HG03439 (cell line): Measurements from ENCODE around the gene BICC1.

Source experiments
- ATAC-seq: cut with Tn5 transposase; IDR thresholded peaks from one replicate; pipeline ENCODE4 v1.9.1; 2021; ENCODE audit warnings: mild to moderate bottlenecking, moderate library complexity; ENCODE audit not compliant: unreplicated experiment

The BICC1 gene

DNA sequence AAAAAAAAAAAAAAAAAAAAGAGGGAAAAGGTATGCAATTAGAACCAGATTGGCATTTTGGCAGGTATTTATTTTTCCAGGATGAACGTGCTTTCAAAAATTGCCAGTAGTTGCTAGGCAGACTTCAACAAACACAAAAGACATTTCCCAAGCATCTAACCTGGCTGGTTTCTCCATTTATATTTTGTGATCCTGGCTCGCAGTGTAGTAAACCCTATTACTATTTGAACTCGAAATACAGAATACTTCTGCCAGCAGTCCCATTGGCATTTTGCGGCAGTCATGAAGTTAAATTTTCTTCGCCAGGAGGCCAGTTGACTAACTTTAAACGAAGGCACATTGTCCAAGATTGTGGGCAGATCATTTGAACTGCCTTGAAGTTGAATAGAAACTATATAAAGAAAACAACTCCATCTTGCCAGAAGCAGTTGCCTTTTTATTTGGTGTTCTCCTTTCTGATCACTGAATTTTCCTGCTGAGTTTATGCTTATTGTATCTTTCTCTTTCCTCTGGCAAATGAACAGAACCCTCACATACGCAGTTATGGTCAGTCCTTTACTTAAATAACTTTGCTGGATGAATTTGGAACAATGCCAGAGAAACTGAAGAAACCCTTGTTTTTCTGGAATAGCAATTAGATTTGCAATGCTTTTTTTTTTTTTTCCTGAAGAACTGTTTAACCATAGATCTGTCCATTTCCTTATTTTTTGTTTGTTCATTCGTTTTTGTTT is 132.9 kb downstream of the BICC1 start:
- no peak for ATAC-seq

DNA sequence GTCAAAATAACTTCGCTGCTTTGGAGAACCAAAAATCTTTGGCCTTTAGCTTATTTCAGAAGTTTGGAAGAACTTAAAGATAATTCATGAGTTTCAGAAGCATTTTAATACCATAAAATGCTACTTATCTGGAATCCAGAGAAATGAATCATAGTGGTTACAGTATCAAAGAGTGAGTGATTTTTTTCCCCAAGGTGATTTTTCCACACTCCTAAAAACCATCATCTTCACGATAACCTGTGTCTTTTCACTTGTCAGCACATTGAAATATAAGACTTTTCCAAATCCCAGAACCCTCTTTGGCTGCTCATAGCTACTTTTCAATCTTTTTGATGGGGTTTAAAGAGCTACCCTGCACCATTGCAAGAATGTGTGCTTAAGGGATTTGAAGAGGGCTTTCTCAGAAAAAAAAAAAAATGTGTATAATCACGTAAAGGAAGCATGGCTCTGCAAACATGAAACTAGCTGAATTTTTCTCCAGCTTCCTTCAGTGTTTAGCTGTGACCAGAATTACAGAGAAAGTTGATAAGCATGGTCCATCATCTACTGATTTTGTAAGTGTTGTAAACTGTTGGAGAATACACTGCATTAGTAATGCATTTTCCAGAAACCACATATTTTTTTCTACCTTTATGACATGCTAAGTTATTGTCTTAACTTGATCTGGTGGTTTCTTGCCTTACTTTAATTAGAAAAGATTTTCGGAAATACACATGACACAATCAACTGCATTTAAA is 134.9 kb downstream of the BICC1 start:
- no peak for ATAC-seq

DNA sequence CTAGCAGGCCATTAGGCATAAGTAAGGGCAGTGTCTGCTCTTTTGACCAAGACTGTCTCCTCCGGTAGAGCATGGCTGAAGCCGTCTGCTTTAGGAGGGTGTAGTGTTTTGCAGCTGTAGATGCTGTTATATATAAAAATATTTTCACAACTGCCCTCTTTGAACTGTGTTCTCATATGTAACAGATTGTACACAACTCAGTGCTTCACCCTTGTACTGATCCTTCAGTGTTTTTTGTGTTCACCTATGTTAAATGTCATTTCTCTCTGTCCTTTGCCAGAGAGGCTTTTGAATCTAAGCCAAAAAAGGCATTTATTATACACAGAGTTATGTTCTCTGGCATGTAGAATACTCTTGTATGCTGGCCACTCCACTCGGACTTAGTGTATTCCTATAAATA is 135.5 kb downstream of the BICC1 start:
- ATAC-seq, result no peak

DNA sequence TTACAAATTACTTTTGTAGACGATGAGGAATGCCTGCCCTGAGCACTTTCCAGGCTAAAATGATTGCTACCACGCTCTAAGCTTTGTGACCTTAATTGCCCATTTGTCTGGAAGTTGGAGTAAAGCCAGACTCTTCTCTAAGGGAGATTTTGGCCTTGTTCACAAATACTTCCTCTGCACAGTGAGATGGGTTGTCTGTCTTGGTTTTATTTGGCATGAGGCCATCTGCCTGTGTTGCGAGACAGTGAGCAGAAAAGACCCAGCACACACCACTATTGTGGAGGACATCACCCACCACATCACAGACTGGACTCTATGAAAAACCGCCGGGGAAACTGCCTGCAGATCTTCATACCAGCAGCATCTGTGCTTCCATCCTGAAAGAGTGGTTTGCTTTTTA is 138.4 kb downstream of the BICC1 start:
- no peak for ATAC-seq

DNA sequence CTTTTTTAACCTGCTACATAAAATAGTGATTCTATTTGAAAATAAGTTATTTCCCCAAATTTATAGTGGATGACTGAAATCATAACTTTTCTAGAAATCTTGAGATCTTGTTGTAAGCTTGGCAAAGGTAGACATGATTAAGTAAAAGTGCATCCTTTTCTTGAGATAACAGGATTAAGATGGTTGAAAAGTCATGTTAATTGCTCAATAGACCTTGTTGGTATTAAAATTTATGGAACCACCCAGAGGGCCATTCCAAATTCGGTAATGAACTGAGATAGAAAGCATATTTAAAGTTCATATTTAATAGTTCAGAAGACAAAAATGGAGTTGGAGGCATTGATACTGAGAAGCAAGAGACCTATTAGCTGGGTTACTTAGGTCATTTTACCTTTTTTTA is 139.1 kb downstream of the BICC1 start:
- ATAC-seq, result no peak

DNA sequence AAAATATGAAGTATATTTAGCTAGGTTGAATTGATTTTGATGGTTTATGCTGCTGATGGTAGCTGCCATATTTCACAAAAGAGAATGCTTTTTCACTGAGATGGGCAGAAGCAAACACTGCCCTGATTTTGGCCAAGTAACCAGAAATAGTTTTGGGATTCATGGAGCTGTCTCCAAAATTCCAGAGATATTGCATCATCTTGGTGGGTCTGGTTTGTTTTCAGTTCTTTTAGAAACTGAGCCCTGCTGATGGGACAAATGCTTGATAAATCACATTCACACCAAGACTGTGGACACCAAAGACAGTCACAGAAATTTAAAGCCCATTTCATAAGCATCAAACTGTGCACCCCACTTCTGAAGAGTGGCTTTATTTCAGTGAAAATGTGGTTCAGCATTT is 140.5 kb downstream of the BICC1 start:
- ATAC-seq, result no peak

DNA sequence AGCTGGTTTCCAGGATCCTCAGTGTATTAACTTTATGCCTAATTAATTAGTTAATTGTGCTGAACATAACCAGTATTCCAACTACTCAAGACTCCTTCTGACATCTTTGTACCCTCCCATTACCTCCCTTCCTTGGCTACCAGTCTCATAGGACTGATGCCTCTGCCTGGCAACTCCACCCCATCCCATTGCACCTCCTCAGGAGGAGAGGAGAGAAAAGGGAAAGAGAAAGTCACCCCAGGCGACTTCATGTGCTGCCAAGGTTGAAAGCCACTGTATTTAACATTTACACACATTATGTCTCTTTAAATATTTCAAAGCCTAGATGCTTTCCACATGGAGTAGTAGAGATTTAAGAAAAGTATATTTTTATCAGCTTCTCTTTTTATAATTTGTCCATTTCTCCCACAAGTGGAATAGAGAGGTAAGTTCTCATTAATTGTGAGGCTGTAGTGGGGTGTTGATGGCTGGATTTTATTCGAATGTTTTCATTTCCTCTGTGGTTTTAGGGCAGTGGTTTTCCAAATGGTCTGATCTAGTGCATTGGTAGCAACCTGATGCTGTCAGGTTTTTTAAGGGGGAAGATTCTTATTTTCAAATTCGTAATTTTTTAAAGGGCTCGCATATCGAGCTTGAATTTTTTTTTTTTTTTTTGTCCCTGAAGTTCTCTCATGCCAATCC is 148.0 kb downstream of the BICC1 start:
- ATAC-seq, result no peak

DNA sequence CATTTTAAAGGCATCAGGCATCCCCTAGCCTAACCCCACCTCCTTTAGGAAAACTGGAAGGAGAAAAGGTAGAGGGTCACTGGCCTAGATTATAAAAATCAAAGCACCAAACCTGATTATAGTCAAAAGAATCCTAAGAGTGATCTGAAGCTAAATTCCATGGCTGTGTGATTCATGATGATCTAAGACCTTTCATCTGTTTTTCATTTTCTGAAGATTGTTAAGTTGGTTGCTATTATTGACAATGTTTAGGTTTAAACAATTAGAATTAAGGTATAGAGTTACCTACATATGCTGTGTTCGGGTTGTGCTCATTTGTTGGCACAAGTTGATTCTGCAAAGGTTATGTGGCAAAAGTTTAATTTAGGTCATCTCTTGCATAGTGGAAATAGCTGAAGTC is 148.7 kb downstream of the BICC1 start:
- ATAC-seq, result no peak

DNA sequence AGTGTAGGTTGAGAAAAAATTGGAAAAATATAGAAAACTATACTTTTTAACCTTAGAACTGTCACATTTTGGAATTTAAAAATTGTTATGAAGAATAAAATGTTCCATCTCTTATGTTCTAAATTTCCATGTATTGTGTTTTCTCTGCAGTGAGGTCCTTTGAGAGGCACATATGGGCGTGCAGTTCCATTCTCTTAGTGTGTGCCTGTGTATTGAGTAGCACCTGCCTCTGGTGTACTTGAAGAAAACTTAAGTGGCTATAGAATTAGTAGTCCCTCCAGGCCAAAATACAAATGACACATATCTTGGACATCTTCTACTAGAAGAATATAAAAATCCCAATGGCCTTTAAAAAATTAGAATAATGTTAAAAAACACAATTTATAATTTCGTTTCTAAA is 149.2 kb downstream of the BICC1 start:
- no peak for ATAC-seq

DNA sequence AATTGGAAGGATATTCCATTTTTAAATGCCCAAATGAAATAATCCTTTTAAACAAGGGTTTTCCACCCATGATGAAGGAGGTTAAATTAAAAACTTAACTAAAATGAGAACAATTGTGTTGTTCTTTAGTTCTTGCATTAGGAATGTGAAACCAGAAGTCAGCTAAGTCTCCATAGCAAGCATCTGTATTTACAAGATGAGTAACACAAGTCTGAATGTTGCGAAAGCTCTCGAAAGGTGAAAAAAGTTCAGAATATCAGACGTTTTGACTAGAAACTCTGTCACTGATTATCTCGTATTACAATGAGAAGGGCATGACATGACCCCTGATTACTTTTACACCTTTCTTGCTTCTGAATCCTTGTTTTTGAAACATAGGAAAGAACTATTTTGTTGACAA is 149.6 kb downstream of the BICC1 start:
- no peak for ATAC-seq

DNA sequence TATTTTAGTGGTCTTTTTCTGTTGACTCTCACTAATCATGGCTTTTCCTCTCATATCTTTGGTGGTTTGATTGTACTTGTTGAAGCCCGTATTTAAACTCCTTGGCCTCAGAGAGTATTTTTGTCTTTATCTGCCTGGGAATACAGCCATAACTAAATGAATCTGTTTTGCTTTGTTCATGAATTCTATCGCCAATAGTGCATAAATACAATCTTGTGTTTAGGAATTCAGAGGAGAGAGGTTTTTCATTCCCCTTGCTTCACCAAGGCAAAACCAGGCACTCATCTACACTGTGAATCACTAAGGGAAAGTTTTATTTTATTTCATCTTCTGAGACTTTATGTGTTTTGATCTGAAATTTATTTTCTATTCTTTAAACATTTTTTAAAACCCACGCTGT is 152.7 kb downstream of the BICC1 start:
- ATAC-seq, result no peak

DNA sequence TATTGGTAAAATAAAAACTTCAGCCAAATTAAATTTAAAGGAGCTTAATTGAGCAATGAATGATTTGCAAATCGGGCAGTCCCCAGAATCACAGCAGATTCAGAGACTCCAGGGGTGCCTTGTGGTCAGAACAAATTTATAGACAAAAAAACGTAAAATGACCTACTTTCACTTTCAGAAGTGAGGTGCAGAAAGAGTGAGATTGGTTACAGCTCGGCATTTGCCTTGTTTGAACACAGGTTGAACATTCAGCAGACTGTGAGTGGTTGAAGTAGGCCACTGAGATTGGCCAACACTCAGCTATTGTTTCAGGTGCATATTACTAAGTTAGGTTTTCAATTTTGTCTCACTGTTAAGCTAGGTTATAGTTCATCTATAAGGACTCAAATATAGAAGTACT is 153.4 kb downstream of the BICC1 start:
- no peak for ATAC-seq

DNA sequence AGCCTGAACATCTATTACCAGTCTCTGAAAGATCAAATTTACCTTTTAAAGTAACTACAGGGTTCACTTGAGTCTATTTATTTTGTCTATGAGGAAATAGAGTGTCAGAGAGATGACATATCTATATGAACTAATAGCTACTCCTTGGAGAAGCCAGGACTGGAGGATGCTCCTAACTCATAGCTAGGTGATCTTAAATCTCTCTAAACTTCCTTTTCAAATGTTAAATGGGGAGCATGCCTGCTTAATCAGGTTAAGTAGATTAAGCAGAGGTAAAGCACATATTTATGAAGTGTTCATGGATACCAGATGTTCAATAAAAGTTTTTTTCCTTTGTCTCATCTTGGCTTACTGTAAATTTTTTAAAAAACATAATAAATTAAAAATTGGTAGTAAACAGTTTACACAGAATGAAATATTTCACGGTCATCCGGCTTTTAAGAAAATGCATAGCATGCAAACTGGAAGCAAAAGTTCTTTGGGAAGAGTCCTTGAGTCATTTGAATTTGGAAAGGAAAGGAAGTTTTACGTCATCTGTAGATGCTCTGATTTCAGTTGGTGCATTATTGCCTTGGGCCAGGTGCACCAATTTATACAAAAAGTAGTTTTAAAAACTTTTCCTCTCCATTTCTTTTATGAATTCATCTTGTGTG is 155.1 kb downstream of the BICC1 start:
- ATAC-seq, result no peak

DNA sequence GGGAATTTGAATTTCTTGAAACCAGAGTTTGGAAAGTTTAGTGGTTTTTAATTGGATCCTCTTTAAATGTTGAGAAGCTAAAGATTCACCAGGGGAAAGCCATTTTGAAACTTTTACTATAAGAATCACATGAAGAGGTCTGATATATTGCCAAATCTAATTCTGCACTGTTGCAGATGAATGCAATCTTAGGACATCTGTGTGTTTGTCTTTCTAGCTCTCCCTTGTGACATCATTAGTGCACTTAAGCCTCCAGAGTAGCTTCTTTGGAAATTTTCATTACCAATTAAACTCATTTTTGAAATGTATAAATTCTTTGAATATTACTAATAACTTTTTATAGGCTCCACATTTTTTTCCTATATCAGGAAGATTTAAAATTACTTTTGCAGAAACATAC is 160.2 kb downstream of the BICC1 start:
- ATAC-seq, result no peak

DNA sequence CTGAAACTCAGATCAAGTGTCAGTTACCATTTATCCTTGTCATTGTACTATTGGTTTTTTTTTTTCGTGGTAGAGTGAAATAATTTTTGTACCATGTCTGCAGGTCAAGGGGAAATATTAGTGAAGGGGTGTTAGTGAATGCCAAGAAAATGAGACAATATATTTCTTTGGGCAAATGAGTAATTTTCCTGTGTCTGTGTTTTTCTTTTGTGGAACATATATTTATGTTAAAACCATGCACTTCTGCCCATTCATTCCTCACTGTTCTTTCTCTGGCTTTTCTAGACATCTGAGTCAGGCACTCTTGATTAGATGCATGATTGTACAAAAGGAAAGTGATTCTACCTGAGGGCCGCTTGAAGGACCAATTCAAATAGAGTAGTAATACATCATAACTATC is 161.6 kb downstream of the BICC1 start:
- ATAC-seq, result no peak

DNA sequence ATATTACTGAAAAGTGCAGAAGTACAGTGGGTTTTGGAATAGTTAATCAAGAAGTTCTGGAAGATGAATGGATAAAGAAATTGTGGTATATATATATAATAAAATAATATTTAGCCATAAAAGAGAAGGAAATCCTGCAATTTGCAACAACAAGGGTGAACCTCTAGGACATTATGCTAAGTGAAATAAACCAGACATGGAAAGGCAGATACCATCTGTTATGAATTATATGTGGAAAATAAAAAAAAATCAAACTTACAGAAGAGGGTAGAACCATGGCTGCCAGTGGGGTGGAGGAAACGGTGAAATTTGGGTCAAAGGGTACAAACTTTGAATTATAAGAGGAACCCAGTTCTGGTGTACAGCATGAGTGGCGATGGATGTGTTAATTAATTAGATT is 162.6 kb downstream of the BICC1 start:
- ATAC-seq, result no peak

DNA sequence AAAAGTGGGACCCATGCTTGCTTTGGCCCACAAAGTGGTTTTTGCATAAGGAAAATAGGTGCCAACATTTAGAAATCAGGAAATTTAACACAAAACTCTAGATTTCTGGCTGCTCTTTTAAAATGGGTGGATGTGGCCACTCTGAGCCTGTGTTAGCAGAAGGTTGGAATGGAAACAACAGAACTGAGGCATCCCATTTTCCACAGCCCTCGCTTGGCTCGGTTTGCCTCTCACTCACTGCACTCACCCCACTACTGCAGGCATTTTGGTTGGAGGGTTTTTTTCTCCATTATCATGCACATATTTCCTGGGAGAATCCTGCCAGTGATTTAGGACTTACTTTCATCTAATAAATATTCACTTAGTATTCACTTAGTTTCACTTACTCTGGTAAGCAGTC is 178.9 kb downstream of the BICC1 start:
- no peak for ATAC-seq

DNA sequence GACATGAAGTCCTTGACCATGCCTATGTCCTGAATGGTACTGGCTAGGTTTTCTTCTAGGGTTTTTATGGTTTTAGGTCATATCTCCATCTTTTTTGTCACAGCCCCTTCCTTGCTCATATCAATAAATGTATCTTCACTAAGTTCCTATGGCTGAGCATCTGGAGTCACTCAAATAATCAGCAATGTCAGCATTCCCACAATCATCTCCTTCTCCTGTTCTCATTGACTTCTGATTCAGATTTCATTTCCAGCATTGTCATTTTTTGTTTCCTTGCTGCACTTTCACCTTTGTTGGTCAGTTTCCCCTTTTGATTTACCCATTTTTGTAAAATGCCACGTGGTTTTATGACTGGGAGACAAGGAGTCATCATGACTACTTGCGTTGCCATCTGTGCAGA is 181.2 kb downstream of the BICC1 start:
- ATAC-seq, result no peak

DNA sequence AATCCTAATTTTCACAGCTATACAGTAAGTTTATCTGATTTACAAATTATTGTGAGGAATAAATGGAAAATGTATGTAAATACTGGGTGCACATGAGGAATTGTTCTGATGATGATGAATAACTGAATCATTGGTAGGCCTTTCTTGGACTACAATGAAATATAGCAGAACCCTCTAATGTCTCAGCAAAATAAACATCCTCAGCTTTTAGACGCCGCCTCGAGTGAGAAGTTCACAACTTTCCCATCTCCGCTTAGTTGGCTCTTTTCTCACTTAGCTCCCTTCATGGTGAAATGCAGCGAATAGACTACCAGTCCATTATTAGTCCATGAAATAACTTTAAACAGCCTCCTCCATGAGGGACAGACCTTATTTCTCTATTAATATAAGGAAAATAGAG is 182.3 kb downstream of the BICC1 start:
- no peak for ATAC-seq

DNA sequence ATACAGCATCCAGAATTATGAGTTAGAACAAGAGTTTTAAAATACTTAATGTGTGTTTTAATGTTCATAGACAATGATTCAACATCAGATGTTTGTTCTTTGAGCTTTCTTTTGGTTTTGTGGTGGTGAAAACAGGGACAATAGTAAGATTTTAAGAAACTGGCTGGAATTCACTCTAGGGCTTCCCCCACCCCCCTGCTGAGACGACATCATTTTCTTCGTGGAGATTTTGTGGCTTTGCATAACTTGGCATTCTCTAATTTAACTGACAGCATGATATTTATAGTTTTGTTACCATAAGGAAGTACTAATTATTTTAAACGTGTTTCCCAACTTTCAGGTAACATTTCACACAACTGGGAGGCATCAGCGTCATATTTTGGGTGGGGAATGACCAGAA is 184.1 kb downstream of the BICC1 start:
- ATAC-seq, result no peak

DNA sequence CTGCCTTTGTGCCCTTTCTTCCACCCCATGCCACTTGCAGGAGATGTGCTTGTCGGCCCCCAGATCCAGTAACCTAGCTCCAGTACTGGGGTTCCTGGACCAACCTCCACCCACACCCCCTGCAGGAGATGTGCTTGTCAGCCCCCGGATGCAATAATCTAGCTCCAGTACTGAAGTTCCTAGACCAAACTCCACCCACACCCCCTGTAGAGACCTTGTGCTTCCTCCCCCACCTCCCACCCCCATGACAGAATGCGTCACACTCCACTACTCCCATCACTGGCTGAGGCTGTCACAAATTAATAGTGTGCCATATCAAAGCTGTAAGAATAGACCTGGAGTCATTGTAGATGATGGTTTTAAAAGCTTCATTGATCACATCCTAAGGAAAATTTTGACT is 185.0 kb downstream of the BICC1 start:
- no peak for ATAC-seq
